Adrenal gland (tissue), 12 donors: ENCODE data around the gene ALG9. TPM values are rescaled to one million over a fixed set of nuclear protein-coding genes. Genes with fewer than 3 reads are reported as not detected.

Experiments used
- DNase-seq, 7 donors: peaks; one replicate each; pipeline ENCODE4 v3.0.0-alpha.2; 2019 to 2020
- H3K27ac ChIP-seq, 5 donors: fragments of 200-600 bp; sonication (generic) in 4 of 5; 1 replicate in 3 of 5; 2 replicates in 2 of 5; pipeline versions ENCODE4 v1.5.1 to v1.8.0; 2016 to 2020; ENCODE audit warnings: mild to moderate bottlenecking in 1 of 5
- H3K27me3 ChIP-seq: fragments of 200-600 bp; 2 replicates; pipeline ENCODE4 v1.8.0; 2021
- H3K36me3 ChIP-seq, 2 donors: fragments of 200-600 bp; replicated peaks in 1 of 2; 1 replicate in 1 of 2; 2 replicates in 1 of 2; pipeline versions ENCODE4 v1.5.1 to v1.8.0; 2018 to 2022
- H3K4me1 ChIP-seq, 2 donors: fragments of 200-600 bp; replicated peaks in 1 of 2; 1 replicate in 1 of 2; 2 replicates in 1 of 2; pipeline versions ENCODE4 v1.5.1 to v1.8.0; 2018 to 2021
- H3K4me3 ChIP-seq, 4 donors: fragments of 200-600 bp; sonication (generic) in 3 of 4; one replicate each; pipeline ENCODE4 v1.5.1; 2016 to 2018
- H3K9me3 ChIP-seq, 3 donors: fragments of 200-600 bp; sonication (generic) in 1 of 3; replicated peaks in 1 of 3; 1 replicate in 2 of 3; 2 replicates in 1 of 3; pipeline versions ENCODE4 v1.5.1 to v1.8.0; 2016 to 2021
- POLR2A ChIP-seq, 2 donors: fragments of 450-650 bp; IDR thresholded peaks; one replicate each; pipeline ENCODE4 v1.6.1; 2017; ENCODE audit warnings: antibody characterized with exemption in 2 of 2, mild to moderate bottlenecking in 2 of 2, moderate library complexity in 1 of 2
- WGBS, 4 donors: extraction: QIAGEN DNeasy Blood & Tissue Kit in 2 of 4; methylation state at CpG; one replicate each; pipeline versions ENCODE4 v1.1.5 to v1.1.7; 2013 to 2017; 5-methylcytosine and 5-hydroxymethylcytosine counted together
- intact Hi-C, 2 donors: fragments of 100-400 bp; cut with DNase I; formaldehyde crosslinking; loops; one replicate each; pipeline versions ENCODE4 v1.14.1 to v1.15.0; 2022 to 2023
- polyA plus RNA-seq, 3 donors: library from polyadenylated mRNA; stranded (reverse); fragments of 200-250 nt in 2 of 3; fragments of 350-450 nt in 1 of 3; fragmentation: Illumina TruSeq in 1 of 3; extraction: RNeasy Lipid Tissue Mini Kit (QIAGEN cat#74804) in 1 of 3; gene quantifications; one replicate each; pipeline ENCODE4 v1.2.3, GENCODE V29; 2013 to 2014
- total RNA-seq, 9 donors: library from RNA; depleted of rRNA in 4 of 9; stranded (reverse); fragments of >200 nt in 4 of 9; fragments of 120-200 nt in 1 of 9; fragmentation: NEBNext Ultra II Directional in 1 of 9; extraction: Animal tissue kit (Norgen Biotek cat#: 25700) in 1 of 9; gene quantifications; one replicate each; pipeline versions ENCODE4 v1.1.0 to v1.2.4, GENCODE V29; 2013 to 2023
- TF ChIP-seq, protein P1 (sequence below), 6 experiments: fragments of 450-650 bp in 4 of 6; fragments of 200-600 bp in 2 of 6; sonication (generic) in 1 of 6; IDR thresholded peaks; 1 replicate in 5 of 6; 2 replicates in 1 of 6; pipeline versions ENCODE4 v1.5.1 to v1.8.0; 2016 to 2021; ENCODE audit warnings: antibody characterized with exemption in 6 of 6, mild to moderate bottlenecking in 2 of 6, moderate library complexity in 1 of 6
- donor health status: healthy with polysubstance abuse.
- donor health status: Bipolar disorder and iron deficiency.
- donor health status: DM: yes; HTN: yes; CAD: no.
- donor health status: DM: no; HTN: no; CAD: no.
- donor health status: DM: no; HTN: no; CAD: no.
- donor health status: DM: yes; HTN: yes; CAD: no.

Gene ALG9
- total and polyA plus RNA-seq, 12 donors, result 23.6 to 53.6 (median 31.2) TPM

DNA sequence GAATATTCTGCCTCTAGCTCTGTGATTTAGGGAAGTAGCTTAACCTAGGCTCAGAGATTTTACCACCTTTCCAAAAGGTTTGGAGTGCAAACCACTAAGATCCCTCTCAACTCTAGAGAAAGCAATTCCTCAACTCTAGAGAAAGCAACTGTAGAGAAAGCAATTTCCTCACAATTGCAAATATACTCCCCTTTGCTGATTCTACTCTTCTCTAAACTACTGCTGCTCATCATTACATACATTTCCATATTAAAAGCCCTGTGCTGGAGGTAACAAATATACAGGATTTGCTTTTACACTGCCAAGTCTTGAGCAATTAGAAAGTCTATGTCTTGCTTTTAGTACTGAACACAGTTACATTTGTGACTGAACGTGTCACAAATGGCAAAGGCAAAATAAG lies 48.2 kb downstream of the ALG9 start:
- intact Hi-C loops, result no loop called here
- WGBS, 4 donors, result 72 to 92% (median 85%) methylated on average over 1 of the region's 1 CpG
- no peaks in the 10 kb centered on the region for H3K9me3 ChIP-seq
- H3K4me3 ChIP-seq, result no peak overlapping the region
- H3K27me3 ChIP-seq, result no peaks in the 10 kb centered on the region
- DNase-seq, result no peak
- peaks cover 14 to 31% of the 10 kb centered on the region in 2 donors for H3K4me1 ChIP-seq
- TF ChIP-seq, protein P1, sequence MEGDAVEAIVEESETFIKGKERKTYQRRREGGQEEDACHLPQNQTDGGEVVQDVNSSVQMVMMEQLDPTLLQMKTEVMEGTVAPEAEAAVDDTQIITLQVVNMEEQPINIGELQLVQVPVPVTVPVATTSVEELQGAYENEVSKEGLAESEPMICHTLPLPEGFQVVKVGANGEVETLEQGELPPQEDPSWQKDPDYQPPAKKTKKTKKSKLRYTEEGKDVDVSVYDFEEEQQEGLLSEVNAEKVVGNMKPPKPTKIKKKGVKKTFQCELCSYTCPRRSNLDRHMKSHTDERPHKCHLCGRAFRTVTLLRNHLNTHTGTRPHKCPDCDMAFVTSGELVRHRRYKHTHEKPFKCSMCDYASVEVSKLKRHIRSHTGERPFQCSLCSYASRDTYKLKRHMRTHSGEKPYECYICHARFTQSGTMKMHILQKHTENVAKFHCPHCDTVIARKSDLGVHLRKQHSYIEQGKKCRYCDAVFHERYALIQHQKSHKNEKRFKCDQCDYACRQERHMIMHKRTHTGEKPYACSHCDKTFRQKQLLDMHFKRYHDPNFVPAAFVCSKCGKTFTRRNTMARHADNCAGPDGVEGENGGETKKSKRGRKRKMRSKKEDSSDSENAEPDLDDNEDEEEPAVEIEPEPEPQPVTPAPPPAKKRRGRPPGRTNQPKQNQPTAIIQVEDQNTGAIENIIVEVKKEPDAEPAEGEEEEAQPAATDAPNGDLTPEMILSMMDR (IDR thresholded peaks at IDR 0.05), result no peak
- TF ChIP-seq POLR2A (IDR thresholded peaks at IDR 0.05), result no peak
- peaks cover 0 to 4% of the 10 kb centered on the region in 2 donors for H3K36me3 ChIP-seq
- no peak overlapping the region for H3K27ac ChIP-seq

DNA sequence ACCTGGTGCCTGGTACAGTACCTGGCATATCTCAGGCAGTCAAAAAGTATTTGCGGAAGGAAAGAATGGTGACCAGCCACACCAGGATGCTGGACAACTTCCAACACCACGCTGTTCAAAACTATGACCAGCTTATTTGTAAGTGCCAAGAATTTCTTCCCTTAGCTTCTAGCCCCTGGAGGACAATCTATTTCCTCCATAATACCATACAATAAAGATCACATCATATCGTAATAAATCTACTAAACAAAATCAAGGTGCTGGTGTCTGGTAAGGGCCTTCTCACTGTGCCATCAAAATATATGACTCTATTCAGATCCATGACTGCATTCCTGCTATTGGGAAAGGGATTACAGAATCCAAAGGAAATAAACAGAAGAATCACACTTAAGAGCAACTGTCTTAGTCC lies 51.5 kb downstream of the ALG9 start:
- Histone ChIP-seq H3K27ac (peak overlapping the region; percentile 36 to 89 (median 56)), H3K4me1 (peaks cover 14 to 44% of the 10 kb centered on the region in 2 donors), H3K36me3 (no peaks in the 10 kb centered on the region), H3K9me3 (no peaks in the 10 kb centered on the region), H3K27me3 (no peaks in the 10 kb centered on the region), H3K4me3 (no peak overlapping the region)
- 64 to 77% (median 69%) methylated on average over 3 of the region's 3 CpGs for WGBS, 4 donors
- no peak for TF ChIP-seq POLR2A (IDR thresholded peaks at IDR 0.05)
- TF ChIP-seq, protein P1 (IDR thresholded peaks at IDR 0.05), result no peak
- peak in 1 of 7 donors; percentile 34 for DNase-seq
- intact Hi-C loops, result no loop called here

DNA sequence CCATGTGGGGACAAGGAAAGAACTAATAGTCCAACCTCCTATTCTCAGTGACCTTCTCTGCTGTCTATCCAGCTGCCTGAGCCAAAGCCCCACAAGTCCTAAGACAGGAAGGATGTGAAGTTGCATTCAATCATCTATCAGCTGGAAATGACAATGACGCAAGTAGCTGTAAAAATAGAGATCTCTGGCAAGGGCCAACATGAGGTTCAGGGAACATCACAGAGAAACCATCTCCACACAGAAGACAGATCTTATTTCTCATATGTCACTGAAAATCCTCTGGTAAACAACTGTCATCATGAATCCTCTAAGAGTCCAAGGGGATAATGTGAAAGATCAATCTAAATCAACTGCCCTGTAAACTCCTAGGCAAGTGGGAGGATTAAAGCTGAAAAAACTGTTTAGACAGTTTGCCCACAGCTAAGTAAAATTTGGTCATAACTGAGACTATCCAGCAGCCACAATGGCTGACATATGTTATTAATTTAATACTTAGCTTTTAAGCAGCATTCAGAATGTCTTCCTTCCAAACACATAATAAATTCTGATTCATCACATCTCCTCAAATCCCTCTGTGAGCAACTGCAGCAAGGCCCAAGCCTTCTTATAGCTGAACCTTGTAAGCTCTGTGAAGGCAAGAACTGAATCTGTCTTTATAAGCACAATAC lies 52.1 kb downstream of the ALG9 start:
- Histone ChIP-seq H3K4me3 (no peak overlapping the region), H3K27me3 (no peaks in the 10 kb centered on the region), H3K9me3 (no peaks in the 10 kb centered on the region), H3K36me3 (no peaks in the 10 kb centered on the region), H3K27ac (peak overlapping the region; percentile 36 to 89 (median 56)), H3K4me1 (peaks cover 14 to 49% of the 10 kb centered on the region in 2 donors)
- DNase-seq, result peak in 5 of 7 donors; percentile 33 to 76 (median 44)
- WGBS, 4 donors, result 12 to 52% (median 37%) methylated on average over 1 of the region's 1 CpG
- no peak for TF ChIP-seq POLR2A (IDR thresholded peaks at IDR 0.05)
- TF ChIP-seq, protein P1 (IDR thresholded peaks at IDR 0.05), result no peak
- intact Hi-C loops, result no loop called here

DNA sequence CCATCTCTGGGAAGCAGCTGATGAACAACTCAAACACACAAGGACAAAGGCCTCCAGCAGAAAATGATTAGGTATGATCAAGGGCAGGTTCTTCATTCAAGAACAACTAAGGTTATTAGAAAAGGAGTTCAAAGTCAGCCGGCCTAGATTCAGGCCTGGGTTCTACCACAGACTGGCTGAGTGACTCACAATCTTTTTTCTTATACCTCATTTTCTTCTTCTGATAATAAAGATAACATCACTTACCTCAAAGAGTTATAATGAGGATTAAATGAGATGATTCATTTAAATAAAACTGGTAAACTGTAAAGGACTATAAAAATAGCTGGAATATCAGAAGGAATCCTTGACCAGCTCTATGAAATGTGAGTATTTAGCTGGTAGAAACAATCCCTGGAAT lies 55.9 kb downstream of the ALG9 start:
- Histone ChIP-seq H3K4me3 (no peak overlapping the region), H3K27me3 (no peaks in the 10 kb centered on the region), H3K36me3 (no peaks in the 10 kb centered on the region), H3K4me1 (peaks cover 10 to 42% of the 10 kb centered on the region in 2 donors), H3K27ac (peak overlapping the region in 2 of 5 donors; percentile 30 to 49), H3K9me3 (no peaks in the 10 kb centered on the region)
- intact Hi-C loops, result no loop called here
- WGBS, 4 donors, result 35 to 72% (median 57%) methylated on average over 1 of the region's 1 CpG
- DNase-seq, result no peak
- TF ChIP-seq POLR2A (IDR thresholded peaks at IDR 0.05), result no peak
- TF ChIP-seq, protein P1 (IDR thresholded peaks at IDR 0.05), result no peak
